KMS-11 (cell line): Measurements from ENCODE around the gene EEF1AKMT1.
"Not testable (repeated sequence)": the region's sequence is repeated elsewhere in the genome, so short reads cannot be mapped to it uniquely, and the experiment has no call there.

Experiments
- H2AFZ ChIP-seq: fragments of 200-600 bp; sonication (generic); 2 replicates; pipeline ENCODE4 v1.6.1; 2016; ENCODE audit warnings: antibody characterized with exemption, mixed run types, low read depth
- H3K27ac ChIP-seq: fragments of 200-600 bp; sonication (generic); 2 replicates; pipeline ENCODE4 v1.6.1; 2016; ENCODE audit warnings: mild to moderate bottlenecking, mixed run types
- H3K27me3 ChIP-seq: fragments of 200-600 bp; sonication (generic); 2 replicates; pipeline ENCODE4 v1.6.1; 2017; ENCODE audit warnings: mild to moderate bottlenecking, low read depth, mixed run types, moderate library complexity; ENCODE audit not compliant: insufficient read depth
- H3K36me3 ChIP-seq: fragments of 200-600 bp; sonication (generic); 2 replicates; pipeline ENCODE4 v1.6.1; 2017; ENCODE audit warnings: mild to moderate bottlenecking, mixed run types; ENCODE audit not compliant: insufficient read depth
- H3K4me1 ChIP-seq: fragments of 200-600 bp; sonication (generic); 2 replicates; pipeline ENCODE4 v1.6.1; 2016; ENCODE audit warnings: mild to moderate bottlenecking, low read depth, mixed run types; ENCODE audit not compliant: poor library complexity, severe bottlenecking
- H3K4me2 ChIP-seq: fragments of 200-600 bp; sonication (generic); 2 replicates; pipeline ENCODE4 v1.7.0; 2016; ENCODE audit warnings: mild to moderate bottlenecking, mixed run types
- H3K4me3 ChIP-seq: fragments of 200-600 bp; sonication (generic); IDR thresholded peaks from 2 replicates; pipeline ENCODE4 v1.6.1; 2017; ENCODE audit warnings: low read depth, low read length, mixed read lengths; ENCODE audit not compliant: insufficient read depth
- H3K79me2 ChIP-seq: fragments of 200-600 bp; sonication (generic); 2 replicates; pipeline ENCODE4 v1.6.1; 2016; ENCODE audit warnings: low read depth, mixed run types; ENCODE audit not compliant: insufficient read depth
- H3K9ac ChIP-seq: fragments of 200-600 bp; sonication (generic); 2 replicates; pipeline ENCODE4 v1.6.1; 2016; ENCODE audit warnings: mild to moderate bottlenecking, mixed run types
- H4K20me1 ChIP-seq: fragments of 200-600 bp; sonication (generic); 2 replicates; pipeline ENCODE4 v1.6.1; 2016; ENCODE audit warnings: mild to moderate bottlenecking, mixed run types; ENCODE audit not compliant: insufficient read depth
- TF ChIP-seq, protein P1 (sequence below): fragments of 200-600 bp; sonication (generic); conservative IDR thresholded peaks from 2 replicates; pipeline ENCODE4 v1.6.1; 2017; ENCODE audit warnings: low read depth, mild to moderate bottlenecking, antibody characterized with exemption, low read length, moderate library complexity, mixed read lengths

The EEF1AKMT1 gene

DNA sequence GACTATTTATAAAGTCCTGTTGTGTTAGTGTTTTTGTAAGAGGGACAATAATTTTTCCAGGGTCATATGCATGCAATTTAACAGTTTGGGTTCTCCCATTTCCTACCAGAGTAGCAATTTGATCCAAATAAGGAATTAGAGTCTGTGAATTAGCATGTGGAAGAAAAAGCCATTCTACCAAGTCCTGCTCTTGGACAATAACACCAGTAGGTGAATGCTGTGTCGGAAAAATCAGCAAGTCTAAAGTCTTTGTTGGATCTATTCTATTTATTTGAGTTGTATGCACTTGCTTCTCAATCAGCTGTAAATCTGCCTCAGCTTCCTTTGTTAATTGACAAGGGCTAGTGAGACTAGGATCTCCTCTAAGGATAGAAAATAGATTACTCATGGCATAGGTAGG lies 91.7 kb downstream of the EEF1AKMT1 start:
- Histone ChIP-seq H3K27me3 (no peaks in the 10 kb centered on the region), H4K20me1 (no peaks in the 10 kb centered on the region), H3K79me2 (no peaks in the 10 kb centered on the region), H3K4me2 (no peak overlapping the region), H2AFZ (no peak overlapping the region), H3K4me3 (no peak overlapping the region), H3K4me1 (no peaks in the 10 kb centered on the region), H3K9ac (no peak overlapping the region), H3K27ac (no peak overlapping the region), H3K36me3 (no peaks in the 10 kb centered on the region)
- TF ChIP-seq, protein P1, sequence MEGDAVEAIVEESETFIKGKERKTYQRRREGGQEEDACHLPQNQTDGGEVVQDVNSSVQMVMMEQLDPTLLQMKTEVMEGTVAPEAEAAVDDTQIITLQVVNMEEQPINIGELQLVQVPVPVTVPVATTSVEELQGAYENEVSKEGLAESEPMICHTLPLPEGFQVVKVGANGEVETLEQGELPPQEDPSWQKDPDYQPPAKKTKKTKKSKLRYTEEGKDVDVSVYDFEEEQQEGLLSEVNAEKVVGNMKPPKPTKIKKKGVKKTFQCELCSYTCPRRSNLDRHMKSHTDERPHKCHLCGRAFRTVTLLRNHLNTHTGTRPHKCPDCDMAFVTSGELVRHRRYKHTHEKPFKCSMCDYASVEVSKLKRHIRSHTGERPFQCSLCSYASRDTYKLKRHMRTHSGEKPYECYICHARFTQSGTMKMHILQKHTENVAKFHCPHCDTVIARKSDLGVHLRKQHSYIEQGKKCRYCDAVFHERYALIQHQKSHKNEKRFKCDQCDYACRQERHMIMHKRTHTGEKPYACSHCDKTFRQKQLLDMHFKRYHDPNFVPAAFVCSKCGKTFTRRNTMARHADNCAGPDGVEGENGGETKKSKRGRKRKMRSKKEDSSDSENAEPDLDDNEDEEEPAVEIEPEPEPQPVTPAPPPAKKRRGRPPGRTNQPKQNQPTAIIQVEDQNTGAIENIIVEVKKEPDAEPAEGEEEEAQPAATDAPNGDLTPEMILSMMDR = no peak

DNA sequence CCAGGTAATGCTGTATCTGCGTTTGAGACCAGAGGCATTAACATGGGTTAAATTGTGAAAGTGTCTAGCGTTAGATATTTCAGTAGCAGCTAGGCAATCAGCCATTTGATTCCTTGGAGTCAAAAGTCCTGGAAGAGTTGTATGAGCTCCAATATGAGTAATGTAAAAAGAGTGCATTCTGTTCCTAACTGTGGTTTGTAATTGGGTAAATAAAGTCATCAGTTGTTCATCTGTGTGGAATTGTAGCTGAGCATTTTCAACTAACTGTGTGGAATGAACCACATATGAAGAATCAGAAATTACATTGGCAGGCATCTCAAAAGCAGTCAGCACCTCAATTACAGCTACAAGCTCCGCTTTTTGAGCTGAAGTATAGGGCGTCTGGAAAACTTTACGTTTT lies 92.3 kb downstream of the EEF1AKMT1 start:
- not testable (repeated sequence) for H3K4me3 ChIP-seq, H2AFZ ChIP-seq, H4K20me1 ChIP-seq, H3K36me3 ChIP-seq, H3K4me2 ChIP-seq, H3K4me1 ChIP-seq, H3K79me2 ChIP-seq, H3K27me3 ChIP-seq, H3K9ac ChIP-seq, H3K27ac ChIP-seq

DNA sequence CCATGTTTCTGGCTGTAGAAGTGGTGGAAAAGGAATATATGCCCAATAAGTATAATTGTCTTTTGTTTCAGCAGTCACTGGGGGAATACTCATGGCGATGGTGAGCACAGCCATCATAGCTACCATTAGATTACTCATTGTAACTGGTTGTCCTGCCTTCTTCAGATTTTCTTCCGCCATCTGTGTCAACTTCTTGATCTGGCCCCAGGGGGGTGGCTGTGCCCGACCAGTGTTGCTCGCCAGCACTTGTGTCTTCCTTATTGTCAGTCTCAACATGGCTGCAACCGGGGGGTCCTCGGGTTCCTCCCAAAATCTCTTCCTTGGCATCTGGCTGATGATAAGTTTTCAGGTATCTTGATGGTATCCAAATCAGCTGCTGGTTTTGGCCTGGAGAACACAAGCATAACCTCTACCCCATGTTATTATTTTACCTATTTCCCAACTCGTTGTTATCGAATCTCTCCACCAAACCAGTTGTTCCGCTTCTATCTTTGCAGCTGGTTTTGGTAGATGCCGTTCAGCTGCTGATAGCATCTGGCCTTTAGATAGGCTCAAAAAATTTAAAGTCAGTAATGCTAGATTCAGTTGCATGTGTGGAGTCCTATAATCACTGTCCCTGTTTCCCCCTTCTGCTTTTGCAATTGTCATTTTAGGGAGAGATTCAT lies 93.2 kb downstream of the EEF1AKMT1 start:
- H2AFZ ChIP-seq = no peak overlapping the region
- H3K36me3 ChIP-seq = no peaks in the 10 kb centered on the region
- no peak overlapping the region for H3K4me2 ChIP-seq
- H3K4me3 ChIP-seq = no peak overlapping the region
- H3K9ac ChIP-seq = no peak overlapping the region
- H3K79me2 ChIP-seq = no peaks in the 10 kb centered on the region
- no peak overlapping the region for H3K27ac ChIP-seq
- TF ChIP-seq, protein P1 = no peak
- H3K27me3 ChIP-seq = no peaks in the 10 kb centered on the region
- no peaks in the 10 kb centered on the region for H4K20me1 ChIP-seq
- H3K4me1 ChIP-seq = no peaks in the 10 kb centered on the region

DNA sequence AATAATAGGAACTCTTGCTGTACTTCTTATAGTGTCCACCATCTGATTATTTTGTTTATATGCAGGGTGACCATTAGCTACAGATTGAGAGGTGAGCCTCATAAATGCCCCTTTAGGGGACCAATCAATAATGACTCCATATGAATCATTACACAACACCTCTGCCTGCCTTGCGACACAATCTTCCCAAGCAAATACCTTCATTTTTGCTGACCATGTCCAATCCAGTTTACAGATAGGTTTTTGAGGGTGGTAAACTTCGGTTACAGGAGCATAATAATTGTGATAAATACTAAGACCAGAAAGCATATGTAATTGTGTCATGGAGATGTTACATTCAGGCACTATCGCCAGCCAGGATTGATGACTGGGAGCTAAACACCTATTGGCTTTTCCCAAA lies 93.9 kb downstream of the EEF1AKMT1 start:
- Histone ChIP-seq H3K4me3 (no peak overlapping the region), H3K4me2 (no peak overlapping the region), H4K20me1 (no peaks in the 10 kb centered on the region), H3K79me2 (no peaks in the 10 kb centered on the region), H3K9ac (no peak overlapping the region), H3K27ac (no peak overlapping the region), H3K27me3 (no peaks in the 10 kb centered on the region), H3K4me1 (no peaks in the 10 kb centered on the region), H3K36me3 (no peaks in the 10 kb centered on the region), H2AFZ (no peak overlapping the region)
- TF ChIP-seq, protein P1 = no peak
